Measurements from ENCODE around the gene NTN1. TPM values are rescaled to one million over a fixed set of nuclear protein-coding genes. Genes with fewer than 3 reads are reported as not detected.

Gene NTN1
- total RNA-seq, 1 experiment from 2014 or later, result 1.2 TPM

GRCh38 chr17:9007052-9007714, 14.1 kb upstream of the NTN1 start:
- H3K79me1 ChIP-seq (ENCODE audit: insufficient read depth, low read depth, low read length, poor library complexity, severe bottlenecking), result no peaks in the 10 kb centered on the region
- H3T11ph ChIP-seq (ENCODE audit: low read length), result no peak overlapping the region
- H3K4me3 Mint-ChIP-seq, result no peak overlapping the region
- H3K4ac ChIP-seq (ENCODE audit: low read depth, low read length), result no peak overlapping the region
- H3K23ac ChIP-seq (ENCODE audit: insufficient read length, low read depth, low read length), result no peak overlapping the region
- H3K9me3 ChIP-seq (ENCODE audit: control insufficient read depth, low read depth, low read length), result no peaks in the 10 kb centered on the region
- no peak overlapping the region for H2AFZ ChIP-seq (ENCODE audit: low read length)
- H3K36me3 Mint-ChIP-seq (ENCODE audit: insufficient read depth in 1 of 3, low read depth in 3 of 3), result no peaks in the 10 kb centered on the region; a peak in 1 of 7 replicates
- no peak overlapping the region for H4K5ac ChIP-seq (ENCODE audit: insufficient read length, low read depth, low read length)
- no peak overlapping the region for H2BK20ac ChIP-seq (ENCODE audit: low read depth, low read length, poor library complexity, severe bottlenecking)
- no peak overlapping the region for H3K27ac Mint-ChIP-seq
- H3K56ac ChIP-seq (ENCODE audit: insufficient read length, low read depth, low read length), result no peak overlapping the region
- no peak overlapping the region for H3K18ac ChIP-seq (ENCODE audit: insufficient read length, low read depth, low read length)
- no peak overlapping the region for H2AK5ac ChIP-seq (ENCODE audit: insufficient read length, low read length)
- H2BK12ac ChIP-seq (ENCODE audit: insufficient read length, low read depth, low read length), result no peak overlapping the region
- peaks cover 94% of the 10 kb centered on the region for H3K27me3 Mint-ChIP-seq (ENCODE audit: low read depth)
- H3K14ac ChIP-seq (ENCODE audit: insufficient read depth, low read length), result no peak overlapping the region
- H2BK15ac ChIP-seq (ENCODE audit: low read depth, low read length), result no peak overlapping the region
- no peak overlapping the region for H2BK120ac ChIP-seq (ENCODE audit: low read depth, low read length, poor library complexity, severe bottlenecking)
- H3K4me1 Mint-ChIP-seq, result peaks cover 14 to 21% of the 10 kb centered on the region in 2 experiments
- no peaks in the 10 kb centered on the region for H4K20me1 ChIP-seq (ENCODE audit: control insufficient read depth, insufficient read depth, insufficient read length)
- H3K27ac ChIP-seq (ENCODE audit: insufficient read length, low read depth, low read length), result no peak overlapping the region
- H3K23me2 ChIP-seq (ENCODE audit: insufficient read length, low read depth, low read length, poor library complexity, severe bottlenecking), result peaks cover 16% of the 10 kb centered on the region
- no peak for TF ChIP-seq CTCF (conservative IDR thresholded peaks at IDR 0.05)
- peaks cover 4 to 11% of the 10 kb centered on the region in 2 experiments; a peak in 4 of 5 replicates for H3K9me3 Mint-ChIP-seq
- WGBS (ENCODE audit: extremely low coverage, insufficient read length, low lambda C conversion rate), result no CpG with 5 or more reads among the region's 2 CpGs
- no peak overlapping the region for H4K91ac ChIP-seq (ENCODE audit: insufficient read length, low read depth, low read length)
- H2BK5ac ChIP-seq (ENCODE audit: insufficient read length, low read length), result no peak overlapping the region
- H3K79me2 ChIP-seq (ENCODE audit: insufficient read depth, low read length), result no peaks in the 10 kb centered on the region
- no peak for DNase-seq
- H3K4me2 ChIP-seq (ENCODE audit: insufficient read depth, insufficient read length, low read length), result no peak overlapping the region
- no peak overlapping the region for H3K9ac ChIP-seq (ENCODE audit: extremely low read depth, insufficient read length, low read length)
- H4K8ac ChIP-seq (replicated peaks; ENCODE audit: insufficient read length, low read depth, low read length), result no peak overlapping the region
- H3K27me3 ChIP-seq (ENCODE audit: insufficient read depth, low read length), result peaks cover 45% of the 10 kb centered on the region
- H3K4me1 ChIP-seq (ENCODE audit: insufficient read depth, low read length), result no peaks in the 10 kb centered on the region
